Measurements from ENCODE around the gene BABAM2.

The BABAM2 gene

GRCh38 chr2:27914041-27914804 is 23.7 kb downstream of the BABAM2 start:
- DNase-seq, result no peak

- DNase-seq, result no peak
These were observed 24.3 kb downstream of the BABAM2 start for GRCh38 chr2:27914805-27915175.

- no peak for DNase-seq
These were observed 24.7 kb downstream of the BABAM2 start for GRCh38 chr2:27915191-27915590.

- no peak for DNase-seq
These were observed 25.3 kb downstream of the BABAM2 start for GRCh38 chr2:27915874-27916273.

- no peak for DNase-seq
These were observed 25.9 kb downstream of the BABAM2 start for GRCh38 chr2:27916293-27916995.

GRCh38 chr2:27920148-27920885 is 29.8 kb downstream of the BABAM2 start:
- DNase-seq, result peak in 1 of 2 donors; percentile 83

- DNase-seq, result no peak
These were observed 30.9 kb downstream of the BABAM2 start for GRCh38 chr2:27921424-27921823.

GRCh38 chr2:27921880-27922547 is 31.5 kb downstream of the BABAM2 start:
- no peak for DNase-seq

GRCh38 chr2:27922842-27923241 is 32.3 kb downstream of the BABAM2 start:
- DNase-seq, result no peak

GRCh38 chr2:27925766-27926472 is 35.4 kb downstream of the BABAM2 start:
- no peak for DNase-seq

GRCh38 chr2:27929916-27930486 is 39.5 kb downstream of the BABAM2 start:
- no peak for DNase-seq

- no peak for DNase-seq
These were observed 40.9 kb downstream of the BABAM2 start for GRCh38 chr2:27931361-27931950.

GRCh38 chr2:27932396-27932795 is 41.9 kb downstream of the BABAM2 start:
- DNase-seq, result no peak

GRCh38 chr2:27935026-27935425 is 44.5 kb downstream of the BABAM2 start:
- no peak for DNase-seq

- DNase-seq, result no peak
These were observed 49.7 kb downstream of the BABAM2 start for GRCh38 chr2:27940090-27940671.

- DNase-seq, result no peak
These were observed 50.5 kb downstream of the BABAM2 start for GRCh38 chr2:27940982-27941381.

GRCh38 chr2:27942612-27943547 is 52.4 kb downstream of the BABAM2 start:
- DNase-seq, result no peak

GRCh38 chr2:27946530-27947060 is 56.1 kb downstream of the BABAM2 start:
- peak in 1 of 2 donors; percentile 23 for DNase-seq

- DNase-seq, result no peak
These were observed 61.5 kb downstream of the BABAM2 start for GRCh38 chr2:27952070-27952469.

GRCh38 chr2:27953077-27953476 is 62.5 kb downstream of the BABAM2 start:
- no peak for DNase-seq

Measured in bone marrow (tissue), 2 donors.